Heart right ventricle (tissue), 16 donors: ENCODE results near the gene FBXO7. TPM values are rescaled to one million over a fixed set of nuclear protein-coding genes. Genes with fewer than 3 reads are reported as not detected.
A peak's percentile ranks its signal among the peaks of the same experiment; 100 is the strongest.

Source experiments
- ATAC-seq, 8 donors: fragments of 200-7000 bp; cut with Tn5 transposase; one replicate each; pipeline ENCODE4 v1.9.1; 2020; ENCODE audit warnings: mild to moderate bottlenecking in 8 of 8, moderate library complexity in 8 of 8, moderate number of reproducible peaks in 1 of 8
- DNase-seq, 2 donors: peaks; one replicate each; pipeline ENCODE4 v3.0.0-alpha.2; 2020
- H3K27ac ChIP-seq, 10 donors: fragments of 200-600 bp; sonication (generic) in 2 of 10; one replicate each; pipeline versions ENCODE4 v1.5.0 to v1.8.0; 2020 to 2022; ENCODE audit warnings: mild to moderate bottlenecking in 3 of 10
- H3K27me3 ChIP-seq, 7 donors: fragments of 200-600 bp; one replicate each; pipeline ENCODE4 v1.8.0; 2021 to 2022; ENCODE audit warnings: mild to moderate bottlenecking in 2 of 7
- H3K36me3 ChIP-seq, 9 donors: fragments of 200-600 bp; sonication (generic) in 1 of 9; one replicate each; pipeline versions ENCODE4 v1.5.0 to v1.8.0; 2020 to 2022; ENCODE audit warnings: mild to moderate bottlenecking in 2 of 9
- H3K4me1 ChIP-seq, 9 donors: fragments of 200-600 bp; sonication (generic) in 1 of 9; one replicate each; pipeline versions ENCODE4 v1.5.0 to v1.8.0; 2020 to 2022; ENCODE audit warnings: mild to moderate bottlenecking in 4 of 9
- H3K4me3 ChIP-seq, 10 donors: fragments of 200-600 bp; sonication (generic) in 2 of 10; one replicate each; pipeline versions ENCODE4 v1.5.0 to v1.8.0; 2020 to 2022; ENCODE audit warnings: mild to moderate bottlenecking in 7 of 10, moderate library complexity in 2 of 10
- H3K9me3 ChIP-seq, 11 donors: fragments of 200-600 bp in 10 of 11; sonication (generic) in 2 of 11; one replicate each; pipeline versions ENCODE4 v1.5.0 to v1.8.0; 2013 to 2022; ENCODE audit warnings: mild to moderate bottlenecking in 2 of 11, control low read depth in 1 of 11, moderate library complexity in 1 of 11
- CTCF ChIP-seq, 9 donors: fragments of 200-600 bp; sonication (generic) in 2 of 9; IDR thresholded peaks; one replicate each; pipeline versions ENCODE4 v1.5.0 to v1.8.0; 2021 to 2022; ENCODE audit warnings: antibody characterized with exemption in 9 of 9, mild to moderate bottlenecking in 5 of 9, moderate library complexity in 1 of 9
- WGBS, 2 donors: extraction: QIAGEN DNeasy Blood & Tissue Kit; methylation state at CpG; one replicate each; pipeline ENCODE4 v1.1.7; 2013; ENCODE audit warnings: inconsistent platforms in 1 of 2; 5-methylcytosine and 5-hydroxymethylcytosine counted together
- intact Hi-C, 10 donors: fragments of 100-400 bp; cut with DNase I; formaldehyde crosslinking; loops; one replicate each; pipeline versions ENCODE4 v1.11.1 to v1.14.2; 2022
- polyA plus RNA-seq, 2 donors: library from polyadenylated mRNA; stranded (reverse); fragments of 200-250 nt; gene quantifications; one replicate each; pipeline ENCODE4 v1.2.3, GENCODE V29; 2013
- total RNA-seq, 10 donors: library from RNA; stranded (reverse); fragmentation: NEBNext Ultra II Directional in 3 of 10; extraction: Animal tissue kit (Norgen Biotek cat#: 25700) in 3 of 10; gene quantifications; one replicate each; pipeline versions ENCODE4 v1.2.1 to v1.2.4, GENCODE V29; 2021 to 2023
- donor health status: Arrhythmogenic right ventricular cardiomyopathy.
- donor health status: ischemic (EF 13 %, LVEDD 7.1; RV severe dilation, severe dysfunction).
- donor health status: healthy with polysubstance abuse.
- donor health status: DM: no; HTN: yes; CAD: no.
- donor health status: DM: no; HTN: no; CAD: no.
- donor health status: ischemic (EF 25% LVEDD 6.9; RV normal size, moderate dysfunction).
- donor health status: ischemic (EF 25% LVEDD 5.7; RV mildly dilated, moderate dysfunction).
- donor health status: healthy.
- donor health status: DM: yes; HTN: yes; CAD: no.
- donor health status: Ischemic cardiomyopathy.
- donor health status: ischemic (EF 35%, LVEDD 5.7; RV mildly dilated, moderate dysfunction).
- donor health status: nonischemic (EF 11% LVEDD 7.7; RV severe dilation, severe dysfunction).
- donor health status: DM: yes; HTN: yes; CAD: no.
- donor health status: PGD.
- donor health status: ischemic (EF 29% LVEDD 5.4; RV normal size, mild dysfunction).
- donor health status: nonischemic (EF 23%, LVEDD 6.1; RV moderate dilation, normal function).

Gene FBXO7
- total and polyA plus RNA-seq, 12 donors: 21.1 to 52.2 (median 37.6) TPM

- Histone ChIP-seq H3K27ac (no peak overlapping the region), H3K4me1 (peaks cover 20 to 42% (median 32%) of the 10 kb centered on the region in 9 donors), H3K36me3 (no peaks in the 10 kb centered on the region), H3K4me3 (no peak overlapping the region), H3K9me3 (no peaks in the 10 kb centered on the region), H3K27me3 (no peaks in the 10 kb centered on the region)
- no peak for ATAC-seq
- WGBS, 2 donors: 91 to 94% methylated on average over 6 of the region's 6 CpGs
- intact Hi-C loops: loop anchor here in 1 of 10 donors (5.0 kb wide), 1 partner anchor 42 kb away; no protein-coding TSS in a partner anchor
- TF ChIP-seq CTCF (IDR thresholded peaks at IDR 0.05): no peak
- DNase-seq: no peak
Measured at GRCh38 chr22:32544953-32545558, 70.4 kb downstream of the FBXO7 start.

GRCh38 chr22:32545801-32546200, 71.2 kb downstream of the FBXO7 start:
- no peak for ATAC-seq
- intact Hi-C loops: no loop called here
- DNase-seq: no peak
- WGBS, 2 donors: 86 to 89% methylated on average over 4 of the region's 4 CpGs
- peaks cover 0 to 3% (median 0%) of the 10 kb centered on the region in 11 donors for H3K9me3 ChIP-seq
- no peaks in the 10 kb centered on the region for H3K36me3 ChIP-seq
- H3K4me3 ChIP-seq: no peak overlapping the region
- no peak for TF ChIP-seq CTCF (IDR thresholded peaks at IDR 0.05)
- H3K27ac ChIP-seq: peak overlapping the region in 2 of 10 donors; percentile 33 to 45
- peaks cover 14 to 36% (median 25%) of the 10 kb centered on the region in 9 donors for H3K4me1 ChIP-seq
- H3K27me3 ChIP-seq: no peaks in the 10 kb centered on the region

- no peak for DNase-seq
- intact Hi-C loops: no loop called here
- peak overlapping the region in 4 of 10 donors; percentile 0 to 52 (median 39) for H3K27ac ChIP-seq
Measured at GRCh38 chr22:32546496-32546895, 71.9 kb downstream of the FBXO7 start.

GRCh38 chr22:32546935-32547334, 72.3 kb downstream of the FBXO7 start:
- WGBS, 2 donors: 77 to 80% methylated on average over 9 of the region's 9 CpGs

More at GRCh38 chr22:32546496-32546895, 71.9 kb downstream of the FBXO7 start:
- 63% methylated on average over 4 of the region's 4 CpGs for WGBS, 2 donors
- H3K4me1 ChIP-seq: peaks cover 12 to 30% (median 18%) of the 10 kb centered on the region in 9 donors
- peak in 1 of 8 donors; percentile 36 for ATAC-seq
- H3K36me3 ChIP-seq: no peaks in the 10 kb centered on the region
- peaks cover 0 to 3% (median 0%) of the 10 kb centered on the region in 7 donors for H3K27me3 ChIP-seq
- no peak for TF ChIP-seq CTCF (IDR thresholded peaks at IDR 0.05)
- H3K4me3 ChIP-seq: no peak overlapping the region
- H3K9me3 ChIP-seq: peaks cover 0 to 6% (median 0%) of the 10 kb centered on the region in 11 donors

More at GRCh38 chr22:32546935-32547334, 72.3 kb downstream of the FBXO7 start:
- DNase-seq (no peak), ATAC-seq (no peak)
- Histone ChIP-seq H3K4me3 (no peak overlapping the region), H3K27me3 (peaks cover 0 to 3% (median 0%) of the 10 kb centered on the region in 7 donors), H3K27ac (peak overlapping the region in 3 of 10 donors; percentile 33 to 52 (median 45)), H3K9me3 (peaks cover 0 to 6% (median 0%) of the 10 kb centered on the region in 11 donors), H3K4me1 (peaks cover 8 to 25% (median 14%) of the 10 kb centered on the region in 9 donors), H3K36me3 (no peaks in the 10 kb centered on the region)
- no peak for TF ChIP-seq CTCF (IDR thresholded peaks at IDR 0.05)
- intact Hi-C loops: no loop called here
